HepG2 (cell line): Measurements from ENCODE around the gene PCSK2. TPM values are rescaled to one million over a fixed set of nuclear protein-coding genes. Genes with fewer than 3 reads are reported as not detected.

Experiments used
- ATAC-seq: fragments of 200-7000 bp; cut with Tn5 transposase; 3 replicates; pipeline ENCODE4 v1.9.1; 2020; ENCODE audit warnings: mild to moderate bottlenecking, moderate library complexity
- BruUV-seq: library from RNA; stranded (reverse); fragments of 400-500 nt; replicated peaks from 2 replicates; lab custom pipeline; 2021; lab: Mats Ljungman, UMichigan
- CTCF ChIA-PET: fragments of 300-600 bp; formaldehyde crosslinking; extraction: SDS; loops from one replicate; lab custom pipeline; 2021; ENCODE audit warnings: low total read pairs, inconsistent platforms, low intra/inter-chr PET ratio; lab: Yijun Ruan, JAX
- POLR2A ChIA-PET: fragments of 350-600 bp; sonication (Branson Sonifier 250); formaldehyde crosslinking; loops from one replicate; lab custom pipeline; 2020; ENCODE audit warnings: antibody characterized with exemption, inconsistent platforms; lab: Yijun Ruan, JAX
- DNase-seq: peaks from one replicate; pipeline ENCODE4 v3.0.0-alpha.2; 2015; ENCODE audit warnings: low spot score
- FAIRE-seq: peaks from 3 replicates; lab custom pipeline; 2011; peaks lifted over from hg19 to GRCh38; lab: Jason Lieb, UNC
- H2AFZ ChIP-seq: one replicate; pipeline ENCODE4 v1.6.1; 2011; ENCODE audit warnings: low read length, inconsistent platforms
- H3K27ac ChIP-seq: fragments of 300-600 bp; 3 replicates; pipeline ENCODE4 v1.8.0; 2011; ENCODE audit warnings: mixed run types, mild to moderate bottlenecking, mixed read lengths, low read length, inconsistent platforms; ENCODE audit not compliant: insufficient read depth; ENCODE audit errors: extremely low read length
- H3K27me3 ChIP-seq, 2 experiments: fragments of 200-600 bp in 1 of 2; 2 replicates in 1 of 2; 3 replicates in 1 of 2; pipeline versions ENCODE4 v1.6.0 to v1.8.0; 2011; ENCODE audit warnings: low read length in 2 of 2, mild to moderate bottlenecking in 2 of 2, moderate library complexity in 2 of 2, inconsistent platforms in 1 of 2; ENCODE audit not compliant: insufficient read depth in 2 of 2, control insufficient read depth in 1 of 2
- H3K36me3 ChIP-seq, 2 experiments: fragments of 200-600 bp in 1 of 2; replicated peaks in 1 of 2; 2 replicates in 1 of 2; 3 replicates in 1 of 2; pipeline versions ENCODE4 v1.5.1 to v1.8.0; 2011; ENCODE audit warnings: low read length in 2 of 2, inconsistent platforms in 1 of 2; ENCODE audit not compliant: insufficient read depth in 2 of 2, control insufficient read depth in 1 of 2
- H3K4me1 ChIP-seq: 2 replicates; pipeline ENCODE4 v1.5.1; 2012; ENCODE audit warnings: low read length, inconsistent platforms; ENCODE audit not compliant: insufficient read depth
- H3K4me2 ChIP-seq: 2 replicates; pipeline ENCODE4 v1.6.0; 2011; ENCODE audit warnings: low read depth, low read length, inconsistent platforms
- H3K4me3 ChIP-seq, 3 experiments: fragments of 200-600 bp in 1 of 3; sonication (generic), shearing (Covaris generic) in 1 of 3; replicated peaks in 1 of 3; 2 replicates each; pipeline ENCODE4 v1.5.1; 2011 to 2016; ENCODE audit warnings: low read length in 3 of 3, inconsistent platforms in 2 of 3, low read depth in 2 of 3, mild to moderate bottlenecking in 2 of 3, control low read depth in 1 of 3, mixed read lengths in 1 of 3; ENCODE audit not compliant: insufficient read depth in 1 of 3
- H3K79me2 ChIP-seq: one replicate; pipeline ENCODE4 v1.6.1; 2011; ENCODE audit warnings: low read length, inconsistent platforms; ENCODE audit not compliant: insufficient read depth
- H3K9ac ChIP-seq: 2 replicates; pipeline ENCODE4 v1.6.0; 2011; ENCODE audit warnings: mild to moderate bottlenecking, low read depth, low read length, inconsistent platforms; ENCODE audit not compliant: insufficient read depth
- H3K9me3 ChIP-seq: 2 replicates; pipeline ENCODE4 v1.5.1; 2012; ENCODE audit warnings: mild to moderate bottlenecking, low read length
- H4K20me1 ChIP-seq: 2 replicates; pipeline ENCODE4 v1.6.0; 2011; ENCODE audit warnings: inconsistent platforms, mild to moderate bottlenecking, low read length, moderate library complexity; ENCODE audit not compliant: insufficient read depth
- ARID2 ChIP-seq: sonication (generic); formaldehyde crosslinking; IDR thresholded peaks from 2 replicates; pipeline ENCODE4 v1.8.1; 2022; ENCODE audit warnings: mild to moderate bottlenecking, missing genetic modification reagents, borderline replicate concordance
- CEBPB ChIP-seq: IDR thresholded peaks from 2 replicates; pipeline ENCODE4 v1.6.1; 2011; ENCODE audit warnings: low read depth, low read length, improper control_type of control experiment, borderline replicate concordance
- CEBPG ChIP-seq: IDR thresholded peaks from 2 replicates; pipeline ENCODE4 v1.6.1; 2016
- EP300 ChIP-seq, 3 experiments: sonication (generic) in 1 of 3; formaldehyde crosslinking in 1 of 3; IDR thresholded peaks; 2 replicates each; pipeline versions ENCODE4 v1.5.1 to v1.6.1; 2011 to 2020; ENCODE audit warnings: low read depth in 2 of 3, low read length in 2 of 3, borderline replicate concordance in 1 of 3, improper control_type of control experiment in 1 of 3, mild to moderate bottlenecking in 1 of 3, missing genetic modification reagents in 1 of 3, moderate library complexity in 1 of 3
- FOXK2 ChIP-seq: fragments of 450-650 bp; IDR thresholded peaks from 2 replicates; pipeline ENCODE4 v1.6.1; 2016
- GATA4 ChIP-seq: sonication (generic); IDR thresholded peaks from 2 replicates; pipeline ENCODE4 v1.6.1; 2016; ENCODE audit warnings: antibody characterized with exemption, low read depth, borderline replicate concordance
- GATAD2A ChIP-seq: IDR thresholded peaks from 2 replicates; pipeline ENCODE4 v1.6.1; 2016
- HMG20B ChIP-seq: conservative IDR thresholded peaks from 2 replicates; pipeline ENCODE4 v1.6.1; 2016; ENCODE audit warnings: missing genetic modification reagents, missing compliant biosample characterization
- HOXA5 ChIP-seq: sonication (generic); formaldehyde crosslinking; IDR thresholded peaks from 2 replicates; pipeline ENCODE4 v1.4.0; 2020; ENCODE audit warnings: missing genetic modification reagents
- KLF9 ChIP-seq: IDR thresholded peaks from 2 replicates; pipeline ENCODE4 v1.6.1; 2016; ENCODE audit warnings: low read depth
- NFIC ChIP-seq: IDR thresholded peaks from 2 replicates; pipeline ENCODE4 v1.6.1; 2012; ENCODE audit warnings: mild to moderate bottlenecking, low read length, inconsistent platforms
- NFYB ChIP-seq: sonication (generic); formaldehyde crosslinking; IDR thresholded peaks from 2 replicates; pipeline ENCODE4 v1.4.0; 2020; ENCODE audit warnings: missing genetic modification reagents
- NFYC ChIP-seq: IDR thresholded peaks from 2 replicates; pipeline ENCODE4 v1.6.1; 2016; ENCODE audit warnings: missing genetic modification reagents, missing compliant biosample characterization
- TBX3 ChIP-seq: fragments of 450-650 bp; IDR thresholded peaks from 2 replicates; pipeline ENCODE4 v1.6.1; 2017; ENCODE audit warnings: antibody characterized with exemption, mild to moderate bottlenecking, inconsistent platforms, borderline replicate concordance
- ZNF205 ChIP-seq: IDR thresholded peaks from 2 replicates; pipeline ENCODE4 v1.6.1; 2018; ENCODE audit warnings: missing biosample characterization, missing genetic modification reagents
- ZNF644 ChIP-seq: IDR thresholded peaks from 2 replicates; pipeline ENCODE4 v1.6.1; 2016; ENCODE audit warnings: low read depth
- ZNF773 ChIP-seq: sonication (generic); formaldehyde crosslinking; IDR thresholded peaks from 2 replicates; pipeline ENCODE4 v1.4.0; 2020; ENCODE audit warnings: missing genetic modification reagents, borderline replicate concordance
- WGBS: methylation state at CpG from one replicate; pipeline ENCODE4 v1.1.6; 2017; ENCODE audit warnings: low lambda C conversion rate; 5-methylcytosine and 5-hydroxymethylcytosine counted together
- in situ Hi-C: cut with HindIII; loops from 2 replicates; pipeline ENCODE4 v1.10.0; 2017; ENCODE audit warnings: low pct_unique_long_range_greater_than_20kb; ENCODE audit not compliant: extremely low pct_ligation_motif_present
- intact Hi-C: fragments of 100-400 bp; cut with micrococcal nuclease; formaldehyde crosslinking; loops from one replicate; pipeline ENCODE4 v1.10.0; 2022; ENCODE audit not compliant: unreplicated experiment
- polyA plus RNA-seq, 8 experiments: library from polyadenylated mRNA; depleted of rRNA in 3 of 8; stranded (reverse) in 7 of 8; unstranded in 1 of 8; fragments of >200 nt; fragmentation: Illumina TruSeq in 4 of 8; extraction: Trizol in 4 of 8; gene quantifications; 2 replicates each; pipeline versions ENCODE4 v1.2.1 to v1.2.3, GENCODE V29; 2011 to 2016; ENCODE audit warnings: low read depth in 4 of 8, missing spikeins in 1 of 8, mixed read lengths in 1 of 8; ENCODE audit not compliant: insufficient read depth in 1 of 8
- total RNA-seq, 5 experiments: library from RNA; depleted of rRNA; stranded (reverse); fragments of >200 nt; fragmentation: Illumina TruSeq; extraction: Trizol; gene quantifications; 2 replicates each; pipeline ENCODE4 v1.2.3, GENCODE V29; 2016; ENCODE audit warnings: low read depth in 1 of 5
- TF ChIP-seq, protein P1 (sequence below), 2 experiments: sonication (generic) in 1 of 2; formaldehyde crosslinking in 1 of 2; IDR thresholded peaks; 2 replicates each; pipeline versions ENCODE4 v1.5.1 to v1.6.1; 2011 to 2020; ENCODE audit warnings: borderline replicate concordance in 1 of 2, low read depth in 1 of 2, low read length in 1 of 2, mild to moderate bottlenecking in 1 of 2, missing genetic modification reagents in 1 of 2, moderate library complexity in 1 of 2

PCSK2 gene
- total and polyA plus RNA-seq, 2 of the 13 experiments (the other 11 are each of a cell fraction or from before 2014, with no cell fraction given): not detected

DNA sequence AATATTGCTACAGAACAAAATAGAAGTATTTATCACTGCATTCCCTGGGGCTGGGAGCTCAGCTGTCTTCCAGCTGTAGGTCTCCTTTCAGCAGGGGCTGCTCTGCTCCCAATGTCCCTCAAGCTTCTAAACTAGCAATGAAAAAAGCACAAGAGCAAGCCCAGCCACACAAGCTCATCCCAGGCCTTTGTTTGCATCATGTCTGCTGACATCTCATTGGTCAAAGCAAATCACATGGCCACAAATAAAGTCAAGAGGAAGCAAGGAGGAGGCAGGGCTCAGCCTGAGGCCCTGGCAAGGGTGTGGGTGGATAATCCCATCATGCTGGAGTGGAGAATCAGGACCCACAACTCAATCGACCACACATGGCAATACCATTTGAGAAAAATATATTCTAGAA is 306.6 kb downstream of the PCSK2 start:
- POLR2A ChIA-PET: interaction anchor here (1.1 to 1.2 kb wide), 2 partner anchors 341 to 432 kb away, joined by 3 to 4 read pairs; no protein-coding TSS in a partner anchor
- peak; percentile 71 for DNase-seq
- no peak for TF ChIP-seq EP300 (IDR thresholded peaks at IDR 0.05; ENCODE audit: low read depth in 2 of 2, low read length in 2 of 2)
- TF ChIP-seq EP300 (CRISPR knock-in tag; IDR thresholded peaks at IDR 0.05; ENCODE audit: borderline replicate concordance): 0 out of 2 replicates have a peak, but pooled peaks have one; percentile 18
- TF ChIP-seq NFIC: no peak
- TF ChIP-seq ZNF773: no peak
- TF ChIP-seq FOXK2: no peak
- peak; percentile 90 for TF ChIP-seq NFYC (CRISPR knock-in tag)
- TF ChIP-seq CEBPG: peak; percentile 65; the same call in 1 of the 2 replicates
- TF ChIP-seq KLF9 (CRISPR knock-in tag): no peak
- TF ChIP-seq ZNF644 (CRISPR knock-in tag): 0 out of 2 replicates have a peak, but pooled peaks have one; percentile 58
- no peak for TF ChIP-seq HMG20B (CRISPR knock-in tag)
- no peak for TF ChIP-seq TBX3
- TF ChIP-seq GATA4: no peak
- no peak for TF ChIP-seq HOXA5 (CRISPR knock-in tag)
- peak; percentile 30; the same call in 1 of the 2 replicates for TF ChIP-seq GATAD2A (CRISPR knock-in tag)
- peak; percentile 37; the same call in 1 of the 2 replicates for TF ChIP-seq CEBPB
- no peak for TF ChIP-seq ZNF205 (CRISPR knock-in tag)
- TF ChIP-seq ARID2 (CRISPR knock-in tag): no peak
- TF ChIP-seq, protein P1, sequence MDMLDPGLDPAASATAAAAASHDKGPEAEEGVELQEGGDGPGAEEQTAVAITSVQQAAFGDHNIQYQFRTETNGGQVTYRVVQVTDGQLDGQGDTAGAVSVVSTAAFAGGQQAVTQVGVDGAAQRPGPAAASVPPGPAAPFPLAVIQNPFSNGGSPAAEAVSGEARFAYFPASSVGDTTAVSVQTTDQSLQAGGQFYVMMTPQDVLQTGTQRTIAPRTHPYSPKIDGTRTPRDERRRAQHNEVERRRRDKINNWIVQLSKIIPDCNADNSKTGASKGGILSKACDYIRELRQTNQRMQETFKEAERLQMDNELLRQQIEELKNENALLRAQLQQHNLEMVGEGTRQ (IDR thresholded peaks at IDR 0.05; ENCODE audit: low read depth, low read length): peak; percentile 84
- TF ChIP-seq, protein P1 (CRISPR knock-in tag; IDR thresholded peaks at IDR 0.05; ENCODE audit: borderline replicate concordance): peak; percentile 86; the same call in 1 of the 2 replicates
- TF ChIP-seq NFYB (CRISPR knock-in tag): peak; percentile 67
- TF ChIP-seq, all 625 proteins: peak for 8
- H3K27me3 ChIP-seq: peaks cover 0 to 10% of the 10 kb centered on the region in 2 experiments; a peak in 2 of 5 replicates
- H2AFZ ChIP-seq: no peak overlapping the region
- WGBS: 15% methylated on average over 1 of the region's 1 CpG
- H3K4me2 ChIP-seq: no peak overlapping the region; the same call in 1 of the 2 replicates
- peaks cover 38% of the 10 kb centered on the region for H3K4me1 ChIP-seq
- H3K36me3 ChIP-seq: no peaks in the 10 kb centered on the region
- H3K27ac ChIP-seq: no peak overlapping the region
- no peaks in the 10 kb centered on the region for H3K9me3 ChIP-seq
- H3K4me3 ChIP-seq: no peak overlapping the region
- no peak overlapping the region for H3K9ac ChIP-seq
- H3K79me2 ChIP-seq: no peaks in the 10 kb centered on the region
- BruUV-seq: no TSS peak
- CTCF ChIA-PET: no interaction called here
- intact Hi-C loops: loop anchor here (5.0 kb wide), 1 partner anchor 464 kb away; no protein-coding TSS in a partner anchor
- no peaks in the 10 kb centered on the region; the same call in 1 of the 2 replicates for H4K20me1 ChIP-seq
- FAIRE-seq (peak; percentile 12), ATAC-seq (peak; percentile 8; the same call in 2 of the 3 replicates)
- in situ Hi-C loops: loop anchor here (10.0 kb wide), 1 partner anchor 401 kb away; no protein-coding TSS in a partner anchor
